HG03460 (cell line): ENCODE measurements around the gene C2orf76.
A peak's percentile ranks its signal among the peaks of the same experiment; 100 is the strongest.
"Not testable (repeated sequence)": the region's sequence is repeated elsewhere in the genome, so short reads cannot be mapped to it uniquely, and the experiment has no call there.

Source experiments
- ATAC-seq: cut with Tn5 transposase; IDR thresholded peaks from one replicate; pipeline ENCODE4 v1.9.1; 2021; ENCODE audit not compliant: unreplicated experiment

C2orf76 gene

DNA sequence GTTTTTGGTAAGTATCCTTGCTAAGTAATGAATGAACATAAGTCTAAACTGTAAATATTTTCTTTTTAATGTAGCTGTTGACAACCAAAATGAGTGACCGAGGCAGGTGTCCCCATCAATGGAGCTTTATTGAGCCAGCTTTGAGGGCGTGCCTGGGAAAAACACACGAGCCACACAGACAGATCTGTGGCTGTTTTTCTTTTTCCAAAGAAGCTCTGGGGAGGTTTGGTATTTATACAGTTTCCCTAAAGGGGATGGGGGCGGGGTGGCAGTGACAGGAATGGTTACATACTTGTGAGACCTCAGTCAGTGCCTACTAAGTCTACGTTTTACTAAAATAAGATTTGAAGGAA lies 11.3 kb upstream of the C2orf76 start:
- no peak for ATAC-seq

DNA sequence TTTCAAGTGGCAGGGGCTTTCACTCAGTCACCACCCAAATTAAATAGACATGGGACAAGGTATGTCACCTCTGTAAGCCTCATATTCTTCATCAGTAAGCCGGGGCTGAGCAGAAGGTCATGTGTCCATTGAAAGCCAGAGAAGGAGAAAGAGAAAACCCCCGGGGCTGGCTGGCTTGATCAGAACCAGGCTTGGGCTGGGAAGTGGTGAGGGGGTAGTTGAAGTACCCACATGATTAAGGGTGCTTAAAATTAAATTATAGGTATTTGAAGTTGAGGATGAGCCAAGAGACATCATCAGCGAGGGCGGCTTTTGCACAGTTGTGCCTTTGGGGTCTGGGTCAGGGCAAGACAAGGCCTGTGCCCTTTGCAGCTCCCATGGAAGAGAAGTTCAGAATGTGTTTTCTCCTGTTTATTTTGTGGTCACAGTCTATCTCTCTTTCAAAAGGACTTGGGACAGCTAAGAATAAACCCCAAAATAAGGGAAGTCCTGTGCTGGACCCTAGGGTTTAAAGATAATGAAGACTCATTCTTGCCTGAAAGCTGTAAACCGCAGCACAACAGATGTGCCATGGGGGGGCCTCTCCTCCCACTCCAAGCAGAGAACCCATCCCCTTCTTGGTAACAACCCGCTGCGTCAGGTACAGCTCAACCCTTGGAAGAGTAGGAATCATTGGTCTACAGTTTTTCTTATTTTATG lies 10.8 kb upstream of the C2orf76 start:
- no peak for ATAC-seq

- ATAC-seq, result no peak
These were observed 10.2 kb upstream of the C2orf76 start for GRCh38 chr2:119376810-119377209.

- ATAC-seq, result not testable (repeated sequence)
These were observed 9.8 kb upstream of the C2orf76 start for GRCh38 chr2:119376406-119376805.

DNA sequence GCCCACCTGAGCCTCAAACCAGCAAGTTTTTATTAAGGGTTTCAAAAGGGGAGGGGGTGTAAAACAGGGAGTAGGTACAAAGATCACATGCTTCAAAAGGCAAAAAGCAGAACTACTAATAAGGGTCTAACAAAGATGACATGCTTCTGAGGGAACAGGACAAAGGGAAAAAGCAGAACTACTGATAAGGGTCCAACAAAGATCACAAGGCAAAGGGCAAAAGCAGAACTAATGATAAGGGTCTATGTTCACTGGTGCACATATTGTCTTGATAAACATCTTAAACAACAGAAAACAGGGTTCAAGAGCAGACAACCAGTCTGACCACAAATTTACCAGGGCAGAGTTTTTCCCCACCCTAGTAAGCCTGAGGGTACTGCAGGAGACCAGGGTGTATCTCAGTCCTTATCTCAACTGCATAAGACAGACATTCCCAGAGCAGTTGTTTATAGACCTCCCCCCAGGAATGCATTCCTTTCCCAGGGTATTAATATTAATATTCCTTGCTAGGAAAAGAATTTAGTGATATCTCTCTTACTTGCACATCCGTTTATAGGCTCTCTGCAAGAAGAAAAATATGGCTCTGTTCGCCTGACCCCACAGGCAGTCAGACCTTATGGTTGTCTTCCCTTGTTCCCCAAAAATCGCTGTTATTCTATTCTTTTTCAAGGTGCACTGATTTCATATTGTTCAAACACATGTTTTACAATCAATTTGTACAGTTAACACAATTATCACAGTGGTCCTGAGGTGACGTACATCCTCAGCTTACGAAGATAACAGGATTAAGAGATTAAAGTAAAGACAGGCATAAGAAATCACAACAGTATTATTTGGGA lies 7.5 kb upstream of the C2orf76 start:
- ATAC-seq, result not testable (repeated sequence)

GRCh38 chr2:119372778-119373568 lies 6.3 kb upstream of the C2orf76 start:
- no peak for ATAC-seq

GRCh38 chr2:119371111-119371510 lies 4.5 kb upstream of the C2orf76 start:
- no peak for ATAC-seq

- no peak for ATAC-seq
These were observed 3.2 kb upstream of the C2orf76 start for GRCh38 chr2:119369845-119370244.

- peak; percentile 40 for ATAC-seq
These were observed 952 bp upstream of the C2orf76 start for GRCh38 chr2:119367472-119368099.

DNA sequence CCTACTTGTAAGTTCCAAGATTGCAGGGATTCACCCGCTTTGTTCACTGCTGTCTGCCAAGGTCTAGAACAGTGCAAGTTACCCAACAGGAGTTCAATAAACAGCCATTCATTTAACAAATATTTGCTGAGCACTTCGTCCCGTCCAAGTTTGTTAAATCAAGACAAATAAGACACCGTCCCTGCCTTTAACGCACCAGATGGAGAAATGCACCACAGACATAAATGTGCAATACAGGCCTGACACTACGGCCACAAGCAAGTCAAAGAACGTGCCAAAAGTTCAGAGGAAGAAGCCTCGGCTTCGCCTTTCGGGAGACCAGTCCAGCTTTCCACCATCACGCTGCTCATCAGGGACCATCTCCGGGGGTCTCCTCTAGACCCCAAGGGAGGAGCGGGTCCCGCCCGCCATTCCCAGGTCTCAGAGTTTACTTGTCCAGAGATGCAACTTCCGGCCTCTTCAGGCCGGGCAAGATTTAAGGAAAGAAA lies 429 bp downstream of the C2orf76 start:
- ATAC-seq, result no peak

- ATAC-seq, result no peak
These were observed 1.2 kb downstream of the C2orf76 start for GRCh38 chr2:119365436-119365835.

- no peak for ATAC-seq
These were observed 1.8 kb downstream of the C2orf76 start for GRCh38 chr2:119364798-119365197.

DNA sequence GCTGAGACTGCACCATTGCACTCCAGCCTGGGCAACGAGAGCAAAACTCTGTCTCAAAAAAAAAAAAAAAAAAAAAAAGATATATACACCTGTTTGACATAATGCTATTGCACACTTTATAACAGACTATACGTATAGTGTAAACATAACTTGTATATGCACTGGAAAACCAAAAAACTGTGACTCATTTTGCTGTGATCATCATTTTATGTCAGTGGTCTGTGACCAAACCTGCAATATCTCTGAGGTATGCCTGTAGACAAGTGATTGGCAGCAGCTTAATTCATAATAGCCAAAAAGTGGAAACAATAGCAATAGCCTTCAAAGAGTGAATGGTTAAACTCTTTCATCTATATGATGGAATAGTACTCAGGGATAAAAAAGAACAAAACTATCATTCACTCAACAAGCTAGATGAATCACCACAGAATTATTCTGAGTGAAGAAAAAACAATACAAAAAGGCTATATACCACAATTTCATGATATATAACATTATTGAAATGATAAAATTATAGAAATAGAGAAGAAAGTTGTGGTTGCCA lies 6.1 kb downstream of the C2orf76 start:
- no peak for ATAC-seq

DNA sequence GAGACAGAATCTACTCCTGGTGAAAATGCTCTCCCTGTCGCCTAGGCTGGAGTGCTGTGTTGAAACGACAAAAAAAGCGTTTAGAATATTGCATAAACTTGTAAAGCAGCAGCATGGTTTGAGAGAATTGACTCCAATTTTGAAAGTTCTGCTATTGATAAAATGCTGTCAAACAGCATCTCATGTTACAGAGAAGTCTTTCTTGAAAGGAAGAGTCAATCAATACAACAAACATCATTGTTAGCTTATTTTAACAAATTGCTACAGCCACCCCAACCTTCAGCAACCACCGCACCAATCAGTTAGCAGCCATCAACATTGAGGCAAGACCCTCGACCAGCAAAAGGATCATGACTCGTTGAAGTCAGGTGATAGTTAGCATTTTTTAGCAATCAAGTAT lies 6.9 kb downstream of the C2orf76 start:
- no peak for ATAC-seq

DNA sequence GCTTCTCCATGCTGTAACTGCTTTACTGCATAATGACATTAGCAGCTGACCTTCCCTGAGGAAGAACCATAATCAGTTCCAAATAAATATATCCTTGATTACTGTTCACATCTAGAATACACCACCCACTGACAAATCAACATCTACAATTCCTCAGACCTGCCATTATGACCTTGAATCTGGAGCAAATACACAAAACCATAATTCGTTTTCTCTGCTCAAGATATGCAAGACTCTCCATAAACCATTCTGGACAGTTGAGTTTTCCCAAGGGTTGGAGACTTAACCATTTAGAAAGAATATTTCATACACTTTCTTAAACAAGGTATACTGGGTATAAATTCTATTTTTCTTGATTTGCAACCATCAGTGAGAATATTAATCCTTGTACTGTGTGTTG lies 11.8 kb downstream of the C2orf76 start:
- ATAC-seq, result no peak

DNA sequence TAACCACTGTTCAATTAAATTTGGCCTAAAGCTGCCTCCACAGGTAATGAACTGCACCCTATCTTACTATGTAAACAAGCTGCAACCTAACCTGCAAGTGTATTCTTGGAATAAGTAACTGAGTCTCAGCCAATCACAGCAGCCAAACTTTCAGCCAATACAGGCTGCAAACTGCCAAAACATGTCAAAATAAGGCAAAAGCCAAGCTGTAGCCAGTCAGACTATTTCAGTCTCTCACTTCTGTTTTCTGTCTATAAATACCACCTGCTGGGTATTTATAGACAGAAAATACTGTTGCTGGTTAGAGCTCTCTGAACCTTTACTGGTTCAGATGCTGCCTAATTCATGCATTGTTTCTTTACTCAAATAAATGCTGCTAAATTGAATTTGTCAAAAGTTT lies 14.3 kb downstream of the C2orf76 start:
- ATAC-seq, result peak; percentile 95

GRCh38 chr2:119350311-119350998 lies 16.2 kb downstream of the C2orf76 start:
- no peak for ATAC-seq

- ATAC-seq, result no peak
These were observed 17.3 kb downstream of the C2orf76 start for GRCh38 chr2:119349289-119349688.

GRCh38 chr2:119341684-119342083 lies 24.9 kb downstream of the C2orf76 start:
- ATAC-seq, result no peak

DNA sequence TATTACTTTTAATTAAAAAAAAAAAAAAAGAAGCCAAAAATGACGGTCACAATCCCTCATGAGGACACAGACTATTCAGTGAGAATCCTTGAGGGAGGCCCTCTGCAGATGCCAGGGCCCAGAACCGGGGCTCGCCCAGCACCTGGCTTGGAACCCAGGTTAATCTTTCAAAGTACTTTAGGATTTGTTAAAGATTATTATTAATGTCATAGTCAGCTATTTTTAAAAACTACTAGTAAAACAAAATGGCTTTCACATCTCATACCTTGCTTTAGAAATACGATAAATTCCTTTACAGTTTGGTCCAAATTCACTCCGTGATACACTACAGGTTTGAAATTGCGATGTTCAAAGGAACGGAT lies 27.1 kb downstream of the C2orf76 start:
- ATAC-seq, result no peak
